GM21423 (cell line): Measurements from ENCODE around the gene PCSK6.

Source experiments
- ATAC-seq: cut with Tn5 transposase; IDR thresholded peaks from one replicate; pipeline ENCODE4 v1.9.1; 2021; ENCODE audit warnings: mild to moderate bottlenecking, moderate library complexity; ENCODE audit not compliant: unreplicated experiment

PCSK6 gene

DNA sequence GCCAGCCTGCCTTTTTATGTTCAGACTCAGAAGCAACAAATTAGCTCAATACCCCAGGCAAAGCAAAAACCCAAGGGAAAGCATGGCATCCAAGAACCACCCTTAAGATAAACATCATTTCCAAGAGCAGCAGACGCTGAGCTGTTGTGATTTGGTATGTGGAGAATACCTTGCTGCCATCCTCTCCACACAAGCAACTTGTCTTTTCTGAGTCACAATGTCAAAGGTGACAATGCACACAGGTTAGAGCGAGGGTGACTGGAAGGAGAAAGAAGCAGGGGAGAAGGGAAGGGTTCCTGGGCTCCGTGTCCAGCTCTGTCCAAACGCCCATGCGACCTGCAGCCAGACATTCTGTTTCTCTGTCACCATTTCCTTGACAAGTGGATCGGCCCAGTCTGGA lies 6.0 kb downstream of the PCSK6 start:
- no peak for ATAC-seq

DNA sequence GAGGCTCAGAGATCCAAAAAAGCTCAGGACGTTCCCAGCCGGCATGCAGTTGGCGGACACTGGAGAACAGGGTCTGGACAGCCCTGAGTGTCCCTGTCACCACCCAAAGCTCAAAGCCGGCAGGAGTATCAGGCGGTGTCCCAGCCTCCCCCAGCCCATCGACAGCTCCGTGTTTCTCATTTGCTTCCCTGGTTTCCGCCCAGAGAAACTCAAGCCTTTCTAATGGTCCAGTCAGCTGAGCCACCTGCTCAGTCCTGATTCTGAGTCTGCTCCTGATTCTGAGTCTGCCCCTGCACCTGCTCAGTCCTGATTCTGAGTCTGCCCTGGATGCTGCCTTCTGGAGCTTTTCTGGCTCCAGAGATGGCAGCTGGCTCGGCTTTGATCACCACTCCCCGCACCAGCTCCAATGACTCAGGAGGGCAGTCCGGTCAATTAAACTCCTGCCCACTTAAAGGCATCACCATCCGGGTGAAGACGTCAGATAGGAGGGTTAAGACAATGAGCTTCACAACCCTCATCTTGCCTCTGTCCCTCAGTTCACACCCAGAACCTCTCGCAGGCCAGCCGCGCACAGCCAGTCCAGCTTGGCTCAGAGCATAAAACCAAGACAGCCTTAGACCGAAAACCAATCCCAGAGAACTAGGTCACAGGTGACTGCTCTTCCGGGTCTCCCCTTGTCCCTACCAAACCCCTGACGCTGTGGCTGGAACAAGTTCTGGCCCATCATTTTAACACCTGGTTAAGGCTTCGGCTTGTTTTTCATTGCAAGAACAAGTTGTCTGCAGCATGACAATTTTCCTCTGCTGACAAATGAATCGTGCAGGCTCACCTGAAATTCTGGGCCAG lies 6.8 kb downstream of the PCSK6 start:
- ATAC-seq: no peak

DNA sequence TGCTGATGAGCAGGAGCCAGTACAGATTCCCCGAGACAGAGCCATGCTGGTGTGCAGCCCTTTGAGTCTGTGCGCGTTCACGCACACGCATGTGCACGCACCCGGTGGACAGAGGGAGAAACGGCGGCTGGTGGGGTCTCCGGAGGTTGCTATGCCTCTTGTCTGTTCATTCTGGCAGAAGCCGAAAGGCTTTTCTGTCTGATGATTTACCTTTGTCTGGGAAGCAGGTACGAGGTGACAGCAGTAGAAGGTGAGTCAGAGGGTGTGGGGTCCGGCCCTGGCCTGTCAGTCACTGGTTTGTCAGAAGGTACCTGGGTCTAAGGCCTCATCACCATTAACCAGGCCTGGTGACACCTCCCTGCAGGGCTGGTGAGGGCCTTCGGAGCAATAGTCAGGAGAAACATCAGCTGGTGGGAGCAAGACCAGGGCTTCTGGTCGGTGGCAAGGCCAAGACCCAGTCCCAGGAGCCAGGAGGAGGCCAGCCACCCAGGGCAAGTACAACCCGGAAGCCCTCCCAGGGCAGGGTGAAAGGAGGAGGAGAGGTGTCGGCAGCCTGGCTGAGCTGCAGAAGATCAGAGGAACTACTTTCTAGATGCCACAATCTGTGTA lies 7.5 kb downstream of the PCSK6 start:
- ATAC-seq: no peak

DNA sequence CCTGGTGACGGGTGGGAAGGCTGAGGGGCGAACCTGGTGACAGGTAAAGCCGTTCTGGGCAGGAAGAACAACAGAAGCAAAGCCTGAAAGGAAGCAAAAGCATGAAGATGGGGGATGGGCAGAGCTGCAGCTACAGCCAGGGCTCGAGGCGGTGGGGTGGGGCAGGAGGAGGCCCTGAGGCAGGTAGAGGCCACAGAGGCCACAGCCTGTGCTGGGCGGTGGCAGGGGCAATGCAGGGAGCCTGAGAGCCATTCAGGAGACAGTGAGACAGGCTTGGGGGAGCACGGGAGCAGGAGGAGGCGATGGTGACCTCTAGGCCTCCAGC lies 8.2 kb downstream of the PCSK6 start:
- ATAC-seq: no peak

DNA sequence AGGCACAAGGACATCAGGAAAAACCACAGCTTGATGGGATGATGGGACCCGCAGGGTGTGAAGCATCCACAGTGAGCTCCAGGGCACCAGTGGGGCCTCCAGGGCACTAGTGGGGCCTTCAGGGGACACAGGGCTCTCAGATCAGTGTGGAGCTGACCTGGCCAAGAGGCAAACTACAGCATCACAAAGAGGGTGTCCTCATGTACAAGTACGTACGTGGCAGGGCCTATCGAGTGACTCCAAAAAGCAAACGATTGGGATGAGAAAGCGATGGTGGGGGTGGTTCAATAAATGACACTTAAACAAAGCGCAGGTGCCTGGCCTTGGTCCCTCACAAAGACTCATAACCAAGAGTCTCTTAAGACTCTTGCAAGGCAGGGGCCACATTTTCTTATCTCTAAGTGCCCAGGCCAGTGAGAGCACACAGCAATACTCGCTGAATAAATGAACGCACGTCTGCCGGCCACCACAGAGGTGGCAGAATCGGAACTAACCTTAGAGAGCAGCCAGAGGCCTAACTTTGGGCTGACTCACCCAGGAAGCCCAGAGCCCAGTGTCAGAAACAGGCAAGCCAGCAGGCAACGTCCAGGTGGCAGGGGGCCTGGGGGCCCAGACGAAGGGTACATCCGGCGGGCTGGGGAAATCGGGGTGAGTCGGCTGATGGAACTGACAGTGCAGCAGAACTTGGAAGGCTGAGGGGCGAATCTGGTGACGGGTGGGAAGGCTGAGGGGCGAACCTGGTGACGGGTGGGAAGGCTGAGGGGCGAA lies 8.7 kb downstream of the PCSK6 start:
- ATAC-seq: no peak

DNA sequence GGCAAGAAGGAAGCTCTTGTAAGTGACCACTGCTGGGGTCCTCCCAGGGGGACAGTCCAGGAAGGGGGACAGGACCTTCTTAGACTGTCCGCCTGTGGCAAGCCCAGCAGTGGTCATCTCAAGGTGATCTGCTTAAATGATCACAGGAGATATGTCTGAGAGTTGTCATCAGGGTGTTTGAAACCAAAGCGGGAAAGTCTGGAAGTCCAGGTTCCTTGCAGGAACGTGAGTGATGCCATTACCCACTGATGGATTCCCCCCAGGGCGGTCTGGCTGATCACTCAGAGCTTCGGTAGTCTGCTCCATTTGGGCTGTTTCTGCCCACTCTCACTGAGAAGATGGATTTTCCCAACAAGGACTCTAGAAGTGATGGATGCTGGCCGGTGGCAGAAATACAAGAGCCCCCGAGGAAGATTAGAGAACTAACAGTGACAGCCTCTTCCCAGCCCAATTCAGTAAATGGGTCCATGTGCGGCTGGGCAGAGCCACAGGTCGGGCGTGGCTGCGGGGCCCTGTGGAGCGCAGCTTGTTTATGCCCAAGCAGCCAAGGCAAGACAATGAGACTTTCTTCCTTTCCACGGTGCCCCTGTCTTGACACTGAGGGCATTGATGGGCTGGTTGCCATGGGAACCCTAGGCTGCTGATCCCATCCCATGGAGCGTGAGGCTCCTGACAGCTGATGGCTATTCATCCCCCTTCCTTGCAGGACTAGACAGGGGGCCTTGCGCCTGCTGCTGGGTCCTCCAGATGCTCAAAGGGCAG lies 9.5 kb downstream of the PCSK6 start:
- no peak for ATAC-seq

DNA sequence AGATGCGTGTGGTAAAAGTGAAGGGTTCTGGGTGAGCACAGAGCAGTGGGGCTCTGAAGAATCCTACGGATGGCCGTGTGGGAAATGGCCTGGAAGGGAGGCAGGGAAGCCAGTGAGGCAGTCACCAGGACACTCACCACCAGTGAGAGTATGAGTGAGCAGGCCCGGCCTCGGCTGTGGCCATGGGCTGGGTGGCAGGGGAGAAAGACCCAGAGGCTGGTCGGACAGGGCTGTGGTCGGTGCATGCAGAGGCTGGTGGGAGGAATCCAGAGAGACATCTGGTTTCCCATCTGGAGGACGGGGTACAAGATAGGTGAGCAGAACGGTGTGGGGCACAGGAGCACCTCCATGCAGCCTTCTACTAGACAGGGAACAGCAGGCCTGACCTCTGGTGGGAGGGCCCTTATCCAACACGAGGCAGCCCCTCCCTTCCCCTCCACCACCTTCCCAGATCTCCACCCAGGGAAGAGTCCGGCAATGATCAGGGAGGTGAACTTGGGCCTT lies 10.1 kb downstream of the PCSK6 start:
- no peak for ATAC-seq

DNA sequence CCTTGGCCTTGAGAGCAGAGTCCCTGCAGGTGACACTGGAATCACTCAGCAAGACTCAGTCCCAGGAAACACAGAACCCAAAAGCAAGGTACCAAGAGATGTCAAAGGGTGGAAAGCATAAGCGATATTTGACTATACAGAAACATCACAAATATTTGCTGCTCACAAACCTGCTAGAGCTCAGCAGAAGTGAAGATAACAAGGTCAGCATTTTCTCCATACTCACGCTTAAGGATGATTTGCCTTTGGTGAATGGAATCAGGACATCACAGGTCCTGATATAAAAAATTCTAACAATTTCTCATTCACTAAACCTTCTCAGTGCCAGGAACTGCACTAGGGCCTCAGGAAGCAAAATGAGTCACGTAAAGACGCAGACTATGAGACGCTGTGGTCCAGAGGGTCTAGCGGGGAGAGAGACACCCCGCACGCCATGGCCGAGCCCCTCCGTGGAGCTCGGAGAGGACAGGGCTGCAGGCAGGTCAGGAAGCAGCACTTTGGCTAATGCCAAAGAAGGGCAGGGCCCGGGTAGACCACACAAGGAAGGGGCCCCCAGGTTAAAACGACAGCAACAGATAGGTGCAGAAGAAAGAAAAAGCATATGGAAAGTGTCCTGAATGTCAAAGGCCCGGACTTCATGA lies 10.7 kb downstream of the PCSK6 start:
- ATAC-seq: no peak

DNA sequence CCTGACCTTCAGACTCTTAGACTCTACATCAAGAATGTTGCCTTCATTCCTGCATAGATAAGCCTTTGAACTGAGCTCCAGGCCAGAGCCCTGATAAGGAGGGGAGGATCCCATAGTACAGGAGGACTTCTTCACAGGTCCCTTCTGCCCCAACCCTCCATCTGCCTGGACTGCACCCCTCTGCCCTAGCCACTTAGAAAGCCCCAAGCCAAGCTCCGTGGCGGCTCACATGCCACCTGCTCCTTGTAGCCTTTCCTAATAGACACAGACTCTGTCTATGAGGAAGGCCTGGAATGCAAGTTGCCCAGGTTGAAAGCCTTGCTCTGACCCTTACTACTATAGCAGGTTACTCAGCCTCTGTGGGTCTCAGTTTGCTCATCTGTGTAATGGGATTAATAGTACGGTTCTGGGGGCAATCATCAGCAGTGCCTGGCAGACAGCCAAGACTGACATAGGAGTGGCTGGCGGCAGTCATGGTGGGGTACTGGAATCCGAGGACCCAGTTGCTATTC lies 11.6 kb downstream of the PCSK6 start:
- no peak for ATAC-seq

DNA sequence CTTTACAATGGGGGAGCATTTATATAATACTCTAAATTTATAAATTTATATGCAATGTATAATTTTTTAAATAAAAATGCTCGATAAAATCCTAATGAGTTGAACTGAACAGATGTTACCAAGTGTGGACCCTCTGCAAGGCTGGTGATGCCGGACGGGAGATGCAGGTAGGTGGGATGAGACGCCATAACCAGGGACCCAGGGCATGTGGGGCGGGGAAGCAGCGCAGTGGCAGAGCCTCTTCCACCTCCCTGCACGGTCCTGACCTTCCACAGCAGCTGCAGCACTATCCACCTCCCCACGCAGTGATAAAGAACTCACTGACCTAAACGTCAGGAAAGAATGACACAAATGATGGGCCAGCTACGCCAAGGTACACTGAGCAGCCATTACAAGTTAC lies 12.8 kb downstream of the PCSK6 start:
- ATAC-seq: no peak

DNA sequence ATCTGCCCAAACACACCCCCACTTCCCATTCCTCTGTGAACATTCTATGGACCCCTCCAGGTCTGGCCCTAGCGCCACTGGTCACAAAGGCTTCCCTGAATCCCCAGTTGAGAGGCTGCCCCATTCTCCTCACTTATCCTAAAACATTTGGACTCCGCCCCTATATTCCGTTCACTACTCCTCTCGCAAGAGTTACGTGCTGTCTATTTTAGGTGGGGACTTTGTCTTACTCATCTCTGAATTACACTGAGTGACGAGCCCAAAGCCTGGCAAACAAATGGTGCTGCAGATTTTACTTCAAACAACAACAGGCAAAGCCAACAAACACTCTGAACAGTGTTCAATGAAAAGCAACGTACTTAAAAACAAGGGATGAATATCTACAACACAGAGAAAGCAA lies 14.5 kb downstream of the PCSK6 start:
- ATAC-seq: no peak

DNA sequence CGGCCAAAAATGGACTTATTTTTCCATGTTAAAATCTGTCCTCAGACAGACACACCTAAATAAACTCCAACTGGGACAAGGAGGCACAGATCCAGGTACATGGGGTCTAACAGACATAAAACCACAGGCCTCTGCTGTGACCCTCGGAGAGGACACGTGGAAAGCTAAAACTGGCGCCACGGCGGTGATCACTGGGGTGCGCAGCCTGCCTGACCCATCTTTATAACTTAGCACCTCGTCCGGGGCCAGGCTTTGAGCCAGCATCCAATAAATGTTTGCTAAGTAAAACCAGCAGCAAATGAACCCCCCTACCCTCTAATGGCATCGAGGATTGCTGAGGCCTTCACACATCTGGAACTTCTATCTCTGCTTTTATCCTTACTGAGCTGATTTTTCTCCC lies 15.3 kb downstream of the PCSK6 start:
- ATAC-seq: no peak

DNA sequence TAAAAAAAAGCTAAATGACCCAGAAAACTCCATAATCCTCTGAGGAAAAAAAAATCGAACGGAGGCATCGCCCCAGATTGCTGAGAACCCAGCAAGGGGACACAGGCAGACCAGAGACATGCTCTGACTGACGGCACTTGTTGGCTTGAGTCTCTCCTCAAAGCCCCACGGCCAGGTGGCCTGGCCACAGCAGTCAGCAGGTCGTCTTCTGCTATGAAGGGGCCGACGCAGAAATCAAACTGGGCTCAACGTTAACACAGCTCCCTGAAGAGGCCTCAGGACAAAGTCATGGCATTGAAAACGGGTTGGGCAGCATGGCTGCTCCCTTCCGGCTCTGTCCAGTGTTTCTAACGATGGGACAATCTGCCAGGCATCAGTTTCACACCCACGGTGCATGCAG lies 17.5 kb downstream of the PCSK6 start:
- ATAC-seq: no peak

DNA sequence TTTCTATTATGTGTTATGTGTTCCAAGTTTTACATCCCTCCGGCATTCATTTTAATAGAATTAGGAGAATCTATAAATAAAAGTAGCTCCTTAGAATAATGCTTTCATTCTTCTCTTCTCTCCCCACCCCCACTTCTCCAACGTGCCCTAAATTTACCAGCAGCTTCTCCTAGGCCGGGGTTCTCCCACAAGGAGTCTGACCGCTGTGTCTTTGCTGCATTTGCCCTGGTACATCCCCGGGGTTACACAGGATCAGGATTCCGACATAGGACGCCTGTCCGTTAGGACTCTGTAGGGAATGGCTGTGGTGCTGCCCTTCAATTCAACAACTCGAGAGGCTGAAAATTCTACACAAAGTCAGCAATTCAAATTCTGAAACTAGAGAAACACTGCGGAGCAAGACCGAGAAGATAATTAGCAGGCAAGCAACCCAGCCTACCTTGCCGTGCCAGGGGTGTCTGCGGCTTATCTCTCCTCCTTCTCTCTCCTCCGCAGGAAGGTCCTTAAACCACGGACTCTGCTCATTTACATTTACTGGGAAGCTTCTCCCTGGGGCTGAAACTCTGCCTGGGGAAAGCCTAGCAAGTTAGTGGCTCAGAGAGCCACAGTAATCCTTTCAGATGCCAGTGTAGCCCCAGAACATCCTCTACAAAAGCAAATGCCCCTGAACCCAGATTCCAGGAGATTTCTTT lies 18.8 kb downstream of the PCSK6 start:
- ATAC-seq: no peak

DNA sequence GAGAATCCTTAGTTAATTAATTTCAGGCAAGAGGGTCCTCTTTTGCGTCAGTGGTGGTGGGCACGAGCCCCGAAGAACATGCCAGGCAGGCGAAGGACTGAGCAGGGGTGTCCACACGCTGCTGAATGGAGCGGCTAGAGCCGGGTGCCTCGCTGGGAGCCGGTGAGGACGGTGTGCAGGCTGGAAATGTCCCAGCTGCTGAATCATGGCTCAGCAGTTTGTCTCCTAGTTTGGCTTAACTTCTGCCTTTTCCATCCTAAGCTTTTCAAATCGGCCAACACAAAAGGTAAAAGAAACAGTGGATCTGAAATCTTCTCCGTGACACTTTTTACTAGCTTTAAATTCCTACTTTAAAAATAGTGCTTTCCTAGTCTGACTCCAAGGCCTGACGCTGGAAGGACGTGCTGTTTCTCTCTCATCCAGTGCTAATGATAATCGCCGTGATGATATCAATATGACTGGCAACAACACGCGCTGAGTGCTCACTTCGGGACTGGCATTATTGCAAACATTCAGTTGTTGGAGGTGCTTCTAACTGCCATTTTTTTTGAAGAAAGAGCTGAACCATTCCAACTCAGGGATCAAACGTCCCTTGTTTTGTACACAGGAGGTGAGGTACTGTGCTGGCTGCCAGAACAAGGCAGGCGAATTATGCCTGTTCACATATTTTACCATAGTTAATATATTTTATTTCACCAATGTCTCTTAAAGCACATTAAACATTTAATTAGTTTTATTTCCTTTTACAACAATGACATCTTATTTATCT lies 19.8 kb downstream of the PCSK6 start:
- ATAC-seq: no peak

DNA sequence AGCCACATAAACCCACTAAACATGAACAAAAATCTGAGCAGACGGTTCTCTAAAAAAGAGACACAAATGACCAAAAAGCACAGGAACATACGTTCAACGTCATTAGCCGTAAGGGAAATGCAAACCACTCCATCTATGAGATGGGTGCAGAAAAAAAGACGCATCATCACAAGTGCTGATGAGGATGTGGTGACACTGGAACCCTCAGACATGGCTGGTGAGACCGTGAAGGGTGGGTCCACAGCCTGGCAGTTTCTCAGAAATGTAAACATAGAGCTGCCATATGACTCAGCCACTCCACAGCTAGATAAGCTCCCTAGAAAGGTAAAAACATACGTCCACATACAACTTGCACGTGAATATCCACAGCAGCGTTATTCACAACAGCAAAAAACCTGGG lies 23.3 kb downstream of the PCSK6 start:
- ATAC-seq: no peak

DNA sequence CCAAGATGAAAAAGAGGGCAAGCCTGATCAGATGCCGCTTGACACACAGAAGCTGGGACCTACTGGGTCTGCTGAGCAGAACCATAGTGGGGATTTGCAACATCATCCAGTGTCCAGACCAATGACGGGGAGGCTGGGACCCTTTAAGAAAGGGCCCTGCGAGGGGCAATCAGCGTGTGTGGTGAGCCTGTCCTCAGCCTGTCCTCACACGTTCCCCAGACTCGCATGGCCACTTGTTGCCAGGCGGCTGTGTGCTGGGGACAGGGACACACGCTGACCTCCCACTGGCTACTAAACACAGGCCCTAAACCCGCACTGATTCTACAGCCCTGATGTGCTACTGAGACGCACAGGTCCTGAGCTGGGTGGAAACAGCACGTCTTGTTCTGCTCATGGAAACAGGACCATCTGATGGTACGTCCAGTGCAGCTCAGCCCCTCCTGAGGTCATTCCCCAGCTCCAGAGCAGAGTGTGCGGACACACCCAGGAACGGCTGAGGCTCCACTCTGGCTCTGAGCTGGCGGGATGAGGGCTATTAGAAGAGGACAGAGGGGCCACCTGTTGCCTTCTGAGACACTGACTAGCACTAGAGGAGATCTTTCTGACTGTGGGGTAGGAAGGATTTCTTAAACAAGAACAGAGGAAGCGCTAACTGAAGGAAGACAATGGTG lies 24.4 kb downstream of the PCSK6 start:
- no peak for ATAC-seq

DNA sequence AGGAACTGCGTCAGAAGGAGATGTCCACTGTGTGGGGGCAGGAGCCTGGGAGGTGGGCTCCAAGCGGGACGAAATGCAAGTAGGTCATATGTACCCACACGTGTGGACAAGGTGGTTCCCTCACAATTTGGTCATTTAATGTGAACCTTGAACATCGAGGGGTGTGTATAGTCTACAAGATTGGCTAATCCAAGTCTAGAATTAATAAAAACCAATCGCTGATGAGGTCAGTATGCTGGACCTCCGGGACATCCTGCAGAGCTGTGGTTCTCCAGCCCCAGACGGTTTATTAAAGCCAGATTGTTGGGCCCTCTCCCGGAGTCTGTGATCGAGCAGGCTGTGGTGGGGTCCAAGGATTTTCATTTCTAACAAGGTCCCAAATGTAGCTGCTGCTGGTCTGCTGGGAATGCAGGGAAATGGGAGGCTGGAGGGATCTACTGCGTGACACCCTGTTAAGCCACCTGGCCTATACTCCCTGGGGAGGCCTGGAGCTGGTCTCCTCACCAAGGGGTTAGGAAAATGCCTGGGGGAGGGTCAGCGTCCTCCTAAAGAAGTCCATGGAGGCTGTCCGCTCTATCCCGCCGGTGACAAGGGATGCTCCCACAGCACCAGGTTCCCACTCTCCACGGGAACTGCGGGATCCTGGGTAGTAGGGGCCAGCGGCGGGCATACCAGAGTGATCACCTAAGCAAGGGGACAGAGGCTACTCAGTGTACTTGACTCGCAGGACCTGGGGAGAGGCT lies 25.1 kb downstream of the PCSK6 start:
- ATAC-seq: no peak
